Esophagus muscularis mucosa (tissue), 4 donors: ENCODE data around the gene ZNF407. TPM values are rescaled to one million over a fixed set of nuclear protein-coding genes. Genes with fewer than 3 reads are reported as not detected.

Experiments
- DNase-seq: peaks from one replicate; pipeline ENCODE4 v3.0.0-alpha.2; 2017; ENCODE audit errors: extremely low spot score
- H3K27ac ChIP-seq, 4 donors: fragments of 200-600 bp; sonication (generic); replicated peaks in 1 of 4; 1 replicate in 3 of 4; 2 replicates in 1 of 4; pipeline ENCODE4 v1.5.1; 2016 to 2019; ENCODE audit warnings: mild to moderate bottlenecking in 1 of 4
- H3K27me3 ChIP-seq, 4 donors: fragments of 200-600 bp; sonication (generic); one replicate each; pipeline versions ENCODE4 v1.5.1 to v1.6.0; 2016 to 2019
- H3K36me3 ChIP-seq, 4 donors: fragments of 200-600 bp; sonication (generic); one replicate each; pipeline ENCODE4 v1.5.1; 2016 to 2019
- H3K4me1 ChIP-seq, 4 donors: fragments of 200-600 bp; sonication (generic); one replicate each; pipeline ENCODE4 v1.5.1; 2016 to 2019
- H3K4me3 ChIP-seq, 4 donors: fragments of 200-600 bp; sonication (generic); 1 replicate in 2 of 4; 2 replicates in 2 of 4; pipeline ENCODE4 v1.5.1; 2016 to 2019; ENCODE audit warnings: mild to moderate bottlenecking in 4 of 4, moderate library complexity in 1 of 4
- H3K9me3 ChIP-seq, 4 donors: fragments of 200-600 bp; sonication (generic); 1 replicate in 3 of 4; 2 replicates in 1 of 4; pipeline ENCODE4 v1.5.1; 2016 to 2019
- CTCF ChIP-seq, 3 experiments: fragments of 200-600 bp in 2 of 3; fragments of 450-650 bp in 1 of 3; sonication (generic) in 2 of 3; IDR thresholded peaks; one replicate each; pipeline ENCODE4 v1.5.1; 2017 to 2019; ENCODE audit warnings: antibody characterized with exemption in 3 of 3, mild to moderate bottlenecking in 2 of 3, moderate library complexity in 1 of 3
- EP300 ChIP-seq: sonication (generic); formaldehyde crosslinking; IDR thresholded peaks from one replicate; pipeline ENCODE4 v1.6.1; 2017; ENCODE audit warnings: antibody characterized with exemption
- POLR2A ChIP-seq: fragments of 450-650 bp; IDR thresholded peaks from one replicate; pipeline ENCODE4 v1.6.1; 2017; ENCODE audit warnings: antibody characterized with exemption, moderate library complexity, mild to moderate bottlenecking, low read depth
- POLR2AphosphoS5 ChIP-seq, 2 donors: sonication (generic); formaldehyde crosslinking; IDR thresholded peaks; one replicate each; pipeline ENCODE4 v1.6.1; 2017; ENCODE audit warnings: antibody characterized with exemption in 2 of 2
- WGBS: methylation state at CpG from one replicate; pipeline ENCODE4 v1.1.5; 2018; 5-methylcytosine and 5-hydroxymethylcytosine counted together
- intact Hi-C: fragments of 100-400 bp; cut with DNase I; formaldehyde crosslinking; loops from one replicate; pipeline ENCODE4 v1.15.1; 2023
- total RNA-seq, 4 donors: library from RNA; depleted of rRNA; stranded (reverse); fragments of >200 nt; gene quantifications; one replicate each; pipeline versions ENCODE4 v1.1.0 to v1.2.1, GENCODE V29; 2016

The ZNF407 gene
- total RNA-seq, 4 donors from 2014 or later, result 13.9 to 19.1 (median 17.2) TPM

GRCh38 chr18:74760436-74760835 lies 162.8 kb downstream of the ZNF407 start:
- peaks cover 0 to 12% (median 0%) of the 10 kb centered on the region in 4 donors for H3K9me3 ChIP-seq
- DNase-seq, result no peak
- no peak for TF ChIP-seq CTCF (IDR thresholded peaks at IDR 0.05)
- no peaks in the 10 kb centered on the region for H3K36me3 ChIP-seq
- no peak overlapping the region for H3K27ac ChIP-seq
- WGBS, result 99% methylated on average over 3 of the region's 3 CpGs
- no peaks in the 10 kb centered on the region for H3K4me1 ChIP-seq
- intact Hi-C loops, result no loop called here
- no peak overlapping the region for H3K4me3 ChIP-seq
- H3K27me3 ChIP-seq, result no peaks in the 10 kb centered on the region

GRCh38 chr18:74766251-74766650 lies 168.6 kb downstream of the ZNF407 start:
- Histone ChIP-seq H3K36me3 (no peaks in the 10 kb centered on the region), H3K4me3 (no peak overlapping the region), H3K27me3 (no peaks in the 10 kb centered on the region), H3K27ac (no peak overlapping the region), H3K9me3 (no peaks in the 10 kb centered on the region), H3K4me1 (no peaks in the 10 kb centered on the region)
- TF ChIP-seq POLR2A, result no peak
- TF ChIP-seq CTCF (IDR thresholded peaks at IDR 0.05), result no peak
- TF ChIP-seq EP300, result no peak
- TF ChIP-seq POLR2AphosphoS5 (IDR thresholded peaks at IDR 0.05), result no peak
- WGBS, result 93% methylated on average over 3 of the region's 3 CpGs
- intact Hi-C loops, result no loop called here
- no peak for DNase-seq

- H3K27me3 ChIP-seq, result no peaks in the 10 kb centered on the region
- H3K27ac ChIP-seq, result no peak overlapping the region
- H3K9me3 ChIP-seq, result no peaks in the 10 kb centered on the region
- intact Hi-C loops, result no loop called here
- WGBS, result 96% methylated on average over 2 of the region's 2 CpGs
- H3K4me1 ChIP-seq, result no peaks in the 10 kb centered on the region
- DNase-seq, result no peak
- no peak for TF ChIP-seq POLR2A
- no peak for TF ChIP-seq CTCF (IDR thresholded peaks at IDR 0.05)
- TF ChIP-seq POLR2AphosphoS5 (IDR thresholded peaks at IDR 0.05), result no peak
- no peak for TF ChIP-seq EP300
- H3K36me3 ChIP-seq, result no peaks in the 10 kb centered on the region
- no peak overlapping the region for H3K4me3 ChIP-seq
Observed at GRCh38 chr18:74768096-74768495, 170.4 kb downstream of the ZNF407 start.

DNA sequence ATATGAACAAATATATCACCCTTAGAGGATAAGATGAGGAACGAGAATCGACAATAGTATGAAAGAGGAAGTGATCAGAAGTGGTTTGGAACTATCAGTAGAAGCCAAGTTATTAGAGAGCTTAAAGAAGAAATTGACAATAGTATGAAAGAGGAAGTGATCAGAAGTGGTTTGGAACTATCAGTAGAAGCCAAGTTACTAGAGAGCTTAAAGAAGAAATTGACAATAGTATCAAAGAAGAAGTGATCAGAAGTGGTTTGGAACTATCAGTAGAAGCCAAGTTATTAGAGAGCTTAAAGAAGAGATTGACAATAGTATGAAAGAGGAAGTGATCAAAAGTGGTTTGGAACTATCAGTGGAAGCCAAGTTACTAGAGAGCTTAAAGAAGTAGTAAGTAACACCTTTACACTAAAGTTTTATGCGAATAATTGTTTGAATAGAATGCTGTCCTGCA lies 175.5 kb downstream of the ZNF407 start:
- intact Hi-C loops, result no loop called here
- H3K27me3 ChIP-seq, result no peaks in the 10 kb centered on the region
- H3K36me3 ChIP-seq, result no peaks in the 10 kb centered on the region
- H3K4me3 ChIP-seq, result no peak overlapping the region
- no peak for DNase-seq
- WGBS, result 92% methylated on average over 3 of the region's 3 CpGs
- TF ChIP-seq EP300 (no peak), CTCF (IDR thresholded peaks at IDR 0.05) (no peak), POLR2AphosphoS5 (IDR thresholded peaks at IDR 0.05) (no peak), POLR2A (no peak)
- H3K27ac ChIP-seq, result no peak overlapping the region
- H3K4me1 ChIP-seq, result no peaks in the 10 kb centered on the region
- no peaks in the 10 kb centered on the region for H3K9me3 ChIP-seq

DNA sequence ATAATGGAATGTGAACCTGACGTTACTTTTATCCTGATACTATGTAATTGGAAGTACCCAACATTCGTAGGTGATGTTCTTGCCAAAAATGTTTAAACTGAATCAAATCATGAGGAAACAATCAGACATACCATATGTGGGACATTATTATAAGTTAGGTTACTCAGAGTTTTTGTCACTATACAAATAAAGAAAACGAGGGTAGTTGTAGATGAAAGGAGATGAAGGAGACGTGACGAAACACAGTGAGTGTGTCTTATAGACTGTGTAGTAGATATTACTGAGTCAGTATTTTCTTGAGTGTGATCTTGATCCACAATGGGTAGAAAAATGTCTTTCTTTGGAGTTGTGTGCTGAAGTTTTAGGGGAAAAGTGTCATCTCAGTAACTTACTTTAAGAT lies 176.8 kb downstream of the ZNF407 start:
- no peak for TF ChIP-seq POLR2A
- no peak for TF ChIP-seq POLR2AphosphoS5 (IDR thresholded peaks at IDR 0.05)
- no peak for TF ChIP-seq CTCF (IDR thresholded peaks at IDR 0.05)
- no peak for TF ChIP-seq EP300
- DNase-seq, result no peak
- Histone ChIP-seq H3K36me3 (no peaks in the 10 kb centered on the region), H3K9me3 (no peaks in the 10 kb centered on the region), H3K4me3 (no peak overlapping the region), H3K4me1 (no peaks in the 10 kb centered on the region), H3K27ac (no peak overlapping the region), H3K27me3 (no peaks in the 10 kb centered on the region)
- WGBS, result 89% methylated on average over 5 of the region's 5 CpGs
- intact Hi-C loops, result no loop called here
